Germinal center (tissue), 1 donor: ENCODE measurements around the gene FEM1A.

Experiments
- DNase-seq: peaks from one replicate; pipeline ENCODE4 v3.0.0; 2012; ENCODE audit warnings: mixed read lengths, low spot score

Gene FEM1A

DNA sequence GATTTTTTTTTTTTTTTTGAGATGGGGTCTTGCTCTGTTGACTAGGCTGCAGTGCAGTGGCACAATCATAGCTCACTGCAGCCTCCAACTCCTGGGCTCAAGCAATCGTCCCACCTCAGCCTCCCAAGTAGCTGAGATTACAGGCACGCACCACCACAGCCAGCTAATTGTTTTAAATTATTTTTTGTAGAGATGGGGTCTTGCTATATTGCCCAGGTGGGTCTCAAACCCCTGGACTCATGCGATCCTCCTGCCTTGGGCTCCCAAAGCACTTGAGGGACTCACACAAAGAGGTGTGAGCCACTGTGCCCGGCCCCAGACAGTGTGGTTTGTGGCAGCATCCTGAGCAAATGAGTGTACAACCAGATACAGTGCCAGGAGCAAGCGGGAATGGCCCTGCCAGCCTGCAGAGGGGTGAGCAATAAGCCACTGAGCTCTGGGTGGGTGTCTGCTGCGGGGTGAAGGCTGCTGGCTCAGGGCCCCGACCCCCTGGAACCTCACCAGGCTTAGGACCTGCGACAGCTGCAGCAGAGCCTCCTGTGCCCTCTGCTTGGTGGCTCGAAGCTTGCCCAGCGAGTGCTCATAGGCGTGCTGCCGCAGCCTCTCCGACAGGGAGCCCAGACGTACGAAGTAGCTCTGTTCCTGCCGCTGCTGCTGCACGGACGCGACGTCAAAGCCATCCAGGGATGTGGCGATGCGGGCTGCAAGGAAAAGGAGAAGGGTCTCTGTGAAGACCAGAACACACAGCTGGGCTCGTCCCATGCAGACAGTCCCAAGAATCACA is 55.8 kb downstream of the FEM1A start:
- no peak for DNase-seq

DNA sequence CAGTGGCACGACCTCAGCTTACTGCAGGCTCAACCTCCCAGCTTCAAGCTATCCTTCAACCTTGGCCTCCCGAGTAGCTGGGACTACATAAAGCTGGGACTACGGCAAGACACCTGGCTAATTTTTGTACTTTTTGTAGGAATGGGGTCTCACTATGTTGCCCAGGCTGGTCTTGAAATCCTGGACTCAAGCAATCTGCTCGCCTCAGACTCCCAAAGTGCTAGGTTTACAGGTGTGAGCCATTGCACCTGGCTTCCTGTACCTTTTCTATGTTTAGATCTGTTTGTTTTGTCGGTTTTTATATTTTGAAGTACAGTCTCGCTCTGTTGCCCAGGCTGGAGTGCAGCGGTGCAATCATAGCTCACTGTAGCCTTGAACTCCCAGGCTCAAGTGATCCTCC is 57.5 kb downstream of the FEM1A start:
- DNase-seq = no peak
